Parathyroid adenoma (tissue), 2 donors: Measurements from ENCODE around the gene MORN3.

Experiments used
- H2AFZ ChIP-seq: fragments of 300-600 bp; sonication (generic); one replicate; pipeline ENCODE4 v1.7.0; 2017; ENCODE audit warnings: antibody characterized with exemption, mild to moderate bottlenecking
- H3K27ac ChIP-seq: fragments of 300-600 bp; sonication (generic); one replicate; pipeline ENCODE4 v1.7.0; 2017
- H3K27me3 ChIP-seq: fragments of 300-600 bp; sonication (generic); one replicate; pipeline ENCODE4 v1.7.0; 2017; ENCODE audit warnings: low read length; ENCODE audit not compliant: control insufficient read depth, insufficient read depth
- H3K36me3 ChIP-seq: fragments of 300-600 bp; sonication (generic); one replicate; pipeline ENCODE4 v1.7.0; 2017; ENCODE audit warnings: low read length; ENCODE audit not compliant: control insufficient read depth, insufficient read depth
- H3K4me1 ChIP-seq: fragments of 300-600 bp; sonication (generic); one replicate; pipeline ENCODE4 v1.7.0; 2017; ENCODE audit warnings: control low read depth
- H3K4me2 ChIP-seq: fragments of 300-600 bp; sonication (generic); one replicate; pipeline ENCODE4 v1.7.0; 2017; ENCODE audit warnings: low read length
- H3K4me3 ChIP-seq: fragments of 300-600 bp; sonication (generic); one replicate; pipeline ENCODE4 v1.7.0; 2017; ENCODE audit warnings: low read depth, low read length
- H3K79me2 ChIP-seq: fragments of 300-600 bp; sonication (generic); one replicate; pipeline ENCODE4 v1.7.0; 2017; ENCODE audit warnings: control low read depth
- H3K9ac ChIP-seq: fragments of 300-600 bp; sonication (generic); one replicate; pipeline ENCODE4 v1.7.0; 2017; ENCODE audit warnings: mild to moderate bottlenecking
- H3K9me3 ChIP-seq: fragments of 300-600 bp; sonication (generic); one replicate; pipeline ENCODE4 v1.7.0; 2017; ENCODE audit warnings: low read length; ENCODE audit not compliant: control insufficient read depth
- CTCF ChIP-seq: fragments of 300-600 bp; sonication (generic); IDR thresholded peaks from one replicate; pipeline ENCODE4 v1.7.0; 2017; ENCODE audit warnings: antibody characterized with exemption, mild to moderate bottlenecking
- donor health status: primary hyperparathyroidism.

The MORN3 gene

GRCh38 chr12:121614872-121615467 is 54.5 kb downstream of the MORN3 start:
- no peak overlapping the region for H3K4me3 ChIP-seq
- H3K79me2 ChIP-seq: no peaks in the 10 kb centered on the region
- no peaks in the 10 kb centered on the region for H3K27me3 ChIP-seq

GRCh38 chr12:121613462-121613861 is 56.0 kb downstream of the MORN3 start:
- Histone ChIP-seq H3K36me3 (no peaks in the 10 kb centered on the region), H3K9ac (no peak overlapping the region), H3K9me3 (no peaks in the 10 kb centered on the region), H3K79me2 (no peaks in the 10 kb centered on the region), H3K4me1 (peaks cover 3% of the 10 kb centered on the region), H3K27me3 (no peaks in the 10 kb centered on the region), H3K4me3 (no peak overlapping the region), H2AFZ (no peak overlapping the region), H3K27ac (no peak overlapping the region), H3K4me2 (no peak overlapping the region)
- TF ChIP-seq CTCF: no peak

More at GRCh38 chr12:121614872-121615467, 54.5 kb downstream of the MORN3 start:
- Histone ChIP-seq H3K4me2 (no peak overlapping the region), H3K27ac (no peak overlapping the region), H3K9me3 (no peaks in the 10 kb centered on the region), H3K4me1 (peaks cover 2% of the 10 kb centered on the region), H2AFZ (no peak overlapping the region), H3K36me3 (no peaks in the 10 kb centered on the region), H3K9ac (no peak overlapping the region)
- TF ChIP-seq CTCF: no peak

- Histone ChIP-seq H3K9ac (no peak overlapping the region), H3K79me2 (no peaks in the 10 kb centered on the region), H3K4me3 (no peak overlapping the region), H3K4me1 (peaks cover 3% of the 10 kb centered on the region), H2AFZ (no peak overlapping the region), H3K27ac (no peak overlapping the region), H3K4me2 (no peak overlapping the region), H3K36me3 (no peaks in the 10 kb centered on the region), H3K27me3 (no peaks in the 10 kb centered on the region), H3K9me3 (no peaks in the 10 kb centered on the region)
- TF ChIP-seq CTCF: no peak
These were observed 58.1 kb downstream of the MORN3 start for GRCh38 chr12:121611306-121611705.

- Histone ChIP-seq H3K4me2 (no peak overlapping the region), H2AFZ (peak overlapping the region; percentile 69), H3K9me3 (no peaks in the 10 kb centered on the region), H3K79me2 (no peaks in the 10 kb centered on the region), H3K9ac (no peak overlapping the region), H3K27ac (peak overlapping the region; percentile 62), H3K36me3 (no peaks in the 10 kb centered on the region), H3K4me3 (no peak overlapping the region), H3K4me1 (peaks cover 3% of the 10 kb centered on the region), H3K27me3 (no peaks in the 10 kb centered on the region)
- no peak for TF ChIP-seq CTCF
These were observed 59.0 kb downstream of the MORN3 start for GRCh38 chr12:121610239-121611149.
